ENCODE measurements around the gene VSIG4.
A peak's percentile ranks its signal among the peaks of the same experiment; 100 is the strongest.
"Not testable (repeated sequence)": the region's sequence is repeated elsewhere in the genome, so short reads cannot be mapped to it uniquely, and the experiment has no call there.

VSIG4 gene, protein sequence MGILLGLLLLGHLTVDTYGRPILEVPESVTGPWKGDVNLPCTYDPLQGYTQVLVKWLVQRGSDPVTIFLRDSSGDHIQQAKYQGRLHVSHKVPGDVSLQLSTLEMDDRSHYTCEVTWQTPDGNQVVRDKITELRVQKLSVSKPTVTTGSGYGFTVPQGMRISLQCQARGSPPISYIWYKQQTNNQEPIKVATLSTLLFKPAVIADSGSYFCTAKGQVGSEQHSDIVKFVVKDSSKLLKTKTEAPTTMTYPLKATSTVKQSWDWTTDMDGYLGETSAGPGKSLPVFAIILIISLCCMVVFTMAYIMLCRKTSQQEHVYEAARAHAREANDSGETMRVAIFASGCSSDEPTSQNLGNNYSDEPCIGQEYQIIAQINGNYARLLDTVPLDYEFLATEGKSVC

DNA sequence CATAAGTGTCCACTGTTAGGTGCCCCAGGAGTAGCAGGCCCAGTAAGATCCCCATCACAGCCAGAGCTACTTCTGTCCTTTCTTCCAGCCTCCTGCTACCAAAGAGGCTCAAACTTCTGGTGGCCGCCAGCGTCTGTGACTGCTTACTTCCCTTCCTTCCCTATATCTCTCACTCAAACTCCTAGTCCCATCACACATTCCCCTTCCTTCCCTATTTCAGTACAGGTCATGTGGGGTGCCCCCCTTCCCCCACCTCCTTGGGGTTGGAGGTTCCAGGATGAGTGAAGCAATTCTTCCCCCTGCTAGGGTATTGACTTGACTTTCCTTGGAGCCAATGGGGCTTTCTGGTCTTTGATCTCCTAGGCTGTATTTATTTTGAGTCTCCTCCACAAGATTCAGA is at the start of gene VSIG4:
Gene VSIG4, minus strand, starts transcription at position 137 of the 400 bp plus-strand sequence. Its CDS starts 82 bp downstream, at position 55.
- no peak for DNase-seq

DNA sequence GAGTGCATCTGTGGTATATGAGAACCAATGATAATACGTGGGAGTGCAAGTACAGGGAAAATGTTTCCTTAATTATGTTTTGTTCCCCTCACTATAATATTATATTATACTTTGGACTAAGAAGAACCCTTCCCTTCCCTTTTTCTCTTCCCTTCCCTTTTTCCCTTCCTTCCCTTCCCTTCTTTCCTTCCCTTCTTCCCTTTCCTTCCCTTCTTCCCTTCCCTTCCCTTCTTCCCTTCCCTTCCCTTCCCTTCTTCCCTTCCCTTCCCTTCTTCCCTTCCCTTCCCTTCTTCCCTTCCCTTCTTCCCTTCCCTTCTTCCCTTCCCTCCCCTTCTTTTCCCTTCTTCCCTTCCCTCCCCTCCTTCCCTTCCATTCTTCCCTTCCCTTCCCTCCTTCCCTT is 36.9 kb upstream of the VSIG4 start:
- no peak for DNase-seq

DNA sequence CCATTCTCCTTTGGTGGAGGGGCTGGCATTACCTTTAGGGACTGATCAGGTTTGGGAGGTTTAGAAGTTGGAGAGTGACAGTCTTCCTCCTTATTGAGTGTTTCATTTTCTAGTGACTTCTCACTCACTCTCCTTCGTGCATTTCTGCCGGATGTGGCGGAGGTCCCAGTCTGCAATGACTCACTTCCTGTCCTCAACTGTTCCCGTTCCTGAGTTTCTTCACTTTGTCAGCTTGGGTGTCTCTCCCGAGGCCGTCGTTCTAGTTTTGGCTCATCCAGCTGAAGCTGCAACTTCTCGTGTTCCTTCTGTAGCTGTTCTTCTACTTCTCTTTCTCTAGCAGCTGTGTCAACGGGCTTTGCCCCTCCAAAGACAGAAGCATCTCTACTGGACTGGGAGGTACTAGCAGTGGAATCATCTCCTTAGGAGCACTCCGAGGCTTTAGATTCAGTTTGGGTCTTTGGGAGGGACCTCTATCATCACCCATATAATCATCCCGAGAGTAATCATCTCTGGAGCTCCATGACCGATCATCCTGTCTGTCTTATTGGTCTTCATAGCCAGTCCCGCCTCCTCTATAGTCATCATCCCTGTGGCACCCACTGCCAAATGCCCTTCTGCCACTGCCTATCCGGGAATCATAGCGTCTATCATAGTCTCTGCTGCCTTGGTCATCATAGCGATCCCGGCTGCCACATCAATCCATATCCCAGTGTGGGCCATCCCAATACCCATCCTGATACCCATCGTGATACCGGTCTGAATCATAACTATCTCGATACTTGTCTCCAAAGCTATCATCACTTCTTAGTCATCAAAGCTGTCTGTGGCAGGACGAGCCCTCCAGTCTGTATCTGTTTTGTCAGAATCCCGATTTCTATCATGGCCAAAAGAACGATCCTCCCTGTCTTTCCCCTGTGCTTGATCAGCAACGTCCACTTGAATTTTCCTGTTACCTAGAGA is 35.3 kb upstream of the VSIG4 start:
- DNase-seq = peak; percentile 40

DNA sequence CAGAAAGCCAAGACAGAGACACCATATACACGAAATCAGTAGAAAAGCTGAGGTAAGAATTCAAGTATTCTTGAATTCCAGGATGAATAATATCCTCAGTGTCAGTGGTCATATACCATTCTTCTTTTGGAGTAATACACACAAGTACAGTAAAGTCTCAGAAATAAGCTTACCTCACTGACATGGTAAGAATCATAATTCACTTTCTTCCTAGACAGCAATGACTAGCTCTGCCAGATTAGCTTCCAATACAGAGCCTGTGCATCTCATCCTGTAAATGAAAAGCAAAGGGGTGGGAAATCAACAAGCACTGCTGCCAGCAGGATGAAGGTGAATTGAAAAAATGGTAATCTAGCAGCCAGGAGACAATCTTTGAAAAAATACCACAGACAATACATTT is 31.2 kb upstream of the VSIG4 start:
- DNase-seq = no peak

DNA sequence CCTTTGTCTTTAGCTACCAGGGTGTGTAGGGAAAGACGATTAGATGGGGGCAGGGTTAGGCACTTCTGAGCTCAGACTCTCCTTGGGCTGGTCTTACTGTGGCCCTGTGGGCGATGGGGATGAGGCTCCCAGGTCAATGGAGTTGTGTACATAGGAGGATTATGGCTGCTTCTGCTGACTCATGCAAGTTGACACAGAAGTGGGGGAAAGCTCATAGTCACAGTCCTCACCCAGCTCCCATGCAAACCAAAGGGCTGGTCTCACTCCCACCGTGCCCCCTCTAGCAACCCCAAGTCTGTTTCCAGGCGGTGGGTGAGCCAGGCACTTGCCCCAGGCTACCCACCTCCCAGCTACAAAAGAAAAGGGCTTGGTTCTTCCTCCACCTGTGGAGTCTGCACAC is 24.4 kb upstream of the VSIG4 start:
- DNase-seq = no peak

DNA sequence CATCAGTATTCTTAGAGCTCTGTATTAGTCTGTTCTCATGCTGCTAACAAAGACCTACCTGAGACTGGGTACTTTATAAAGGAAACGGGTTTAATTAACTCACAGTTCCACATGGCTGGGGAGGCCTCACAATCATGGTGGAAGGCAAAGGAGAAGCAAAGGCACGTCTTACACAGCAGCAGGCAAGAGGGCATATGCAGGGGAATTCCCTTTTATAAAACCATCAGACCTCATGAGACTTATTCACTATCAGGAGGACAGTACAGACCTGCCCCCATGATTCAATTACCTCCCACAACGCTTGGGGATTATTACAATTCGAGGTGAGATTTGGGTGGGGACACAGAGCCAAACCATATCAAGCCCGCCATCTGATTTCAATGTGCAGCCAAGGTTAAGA is 17.1 kb upstream of the VSIG4 start:
- DNase-seq = not testable (repeated sequence)

DNA sequence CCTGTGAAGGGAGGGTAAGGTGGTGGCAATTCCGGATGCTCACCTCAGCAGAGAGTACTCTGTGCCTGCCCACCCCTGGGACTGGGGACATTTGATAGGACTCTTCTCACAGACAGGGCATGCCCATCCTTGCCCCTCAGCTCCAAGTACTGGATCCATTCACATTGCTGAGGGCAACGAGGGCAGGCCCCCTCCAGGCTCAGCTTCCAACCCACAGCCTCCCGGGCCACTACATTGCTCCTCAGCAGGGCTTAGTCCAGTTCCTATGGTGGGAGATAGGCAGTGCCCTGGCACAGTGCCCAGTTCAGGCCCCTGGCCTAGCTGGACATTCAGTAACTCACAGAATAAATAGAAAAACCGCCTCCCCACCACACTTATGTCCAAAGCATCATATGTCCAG is 15.1 kb upstream of the VSIG4 start:
- no peak for DNase-seq

DNA sequence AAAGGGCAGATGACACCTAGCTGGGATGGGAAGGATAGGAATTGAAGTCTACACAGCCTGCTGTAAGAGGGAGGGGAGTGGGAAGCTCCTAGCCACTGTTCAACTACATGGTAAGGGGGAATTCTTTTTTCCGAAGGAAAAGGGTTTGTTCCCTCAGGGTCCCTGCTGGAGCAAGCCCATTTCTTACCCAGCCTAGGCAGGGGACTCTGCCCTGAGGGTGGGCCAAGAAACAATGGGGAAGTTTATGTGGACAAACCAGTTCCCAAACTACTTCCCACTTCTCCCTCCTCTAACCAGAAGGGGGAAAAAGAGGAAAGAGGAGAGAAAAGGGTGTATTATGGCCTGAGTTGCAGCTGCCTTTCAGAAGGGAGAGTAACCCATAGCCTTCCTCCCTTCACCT is 13.5 kb upstream of the VSIG4 start:
- no peak for DNase-seq

DNA sequence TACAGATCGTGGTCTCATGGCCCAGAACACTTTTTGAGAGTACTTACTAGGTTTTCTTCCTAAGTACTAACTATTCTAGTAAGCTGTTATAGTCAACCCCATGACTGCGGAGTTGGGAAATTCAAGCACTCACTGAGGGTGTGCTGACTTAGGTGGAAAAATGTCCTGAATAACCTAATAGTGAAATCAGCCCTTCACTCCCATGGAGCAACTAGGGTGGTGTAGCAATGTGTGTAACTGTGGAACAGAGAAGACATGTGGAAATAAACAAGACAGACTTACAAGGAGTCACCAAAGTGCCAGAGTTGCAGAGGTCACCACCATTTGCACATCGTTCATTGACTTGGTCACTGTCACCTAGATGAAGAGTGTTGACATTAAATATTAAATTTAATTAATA is 12.1 kb upstream of the VSIG4 start:
- DNase-seq = no peak

DNA sequence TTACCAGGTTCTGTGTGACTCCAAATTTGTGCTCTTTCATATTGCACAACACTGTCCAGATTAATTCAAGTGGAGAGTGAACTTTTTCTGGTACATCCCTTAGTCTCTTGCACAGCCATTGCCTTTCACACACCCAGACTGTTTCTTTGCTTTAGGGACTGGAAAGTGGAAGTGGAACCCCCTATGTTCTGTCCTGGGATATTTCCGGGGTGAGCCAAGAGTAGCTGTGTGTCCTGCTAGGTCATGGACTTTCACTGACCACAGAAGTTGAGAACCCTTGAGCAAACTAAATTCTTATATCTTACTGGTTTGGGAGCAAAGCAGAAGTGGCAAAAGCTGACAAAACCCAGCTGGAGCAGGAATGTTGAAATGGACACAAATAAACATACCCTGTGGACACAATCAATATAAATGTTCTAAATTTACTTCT is 10.3 kb upstream of the VSIG4 start:
- peak; percentile 3 for DNase-seq

DNA sequence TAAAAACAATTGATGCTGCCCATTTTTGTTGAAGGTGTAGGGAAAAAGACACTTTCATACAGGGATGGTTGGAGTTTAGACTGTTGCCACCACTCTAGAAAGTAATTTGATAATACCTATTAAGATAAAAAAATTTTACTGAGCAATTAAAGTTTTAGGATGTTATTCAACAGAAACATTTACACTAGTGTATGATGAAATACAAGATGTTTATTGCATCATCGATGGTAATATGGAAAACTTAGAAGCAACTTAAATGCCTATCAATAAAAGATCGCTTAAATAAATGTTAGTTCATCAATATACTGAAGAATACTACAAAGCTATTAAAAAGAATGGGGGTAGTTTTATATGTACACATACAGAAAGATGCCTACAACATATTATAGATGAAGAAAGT is 9.2 kb upstream of the VSIG4 start:
- no peak for DNase-seq

DNA sequence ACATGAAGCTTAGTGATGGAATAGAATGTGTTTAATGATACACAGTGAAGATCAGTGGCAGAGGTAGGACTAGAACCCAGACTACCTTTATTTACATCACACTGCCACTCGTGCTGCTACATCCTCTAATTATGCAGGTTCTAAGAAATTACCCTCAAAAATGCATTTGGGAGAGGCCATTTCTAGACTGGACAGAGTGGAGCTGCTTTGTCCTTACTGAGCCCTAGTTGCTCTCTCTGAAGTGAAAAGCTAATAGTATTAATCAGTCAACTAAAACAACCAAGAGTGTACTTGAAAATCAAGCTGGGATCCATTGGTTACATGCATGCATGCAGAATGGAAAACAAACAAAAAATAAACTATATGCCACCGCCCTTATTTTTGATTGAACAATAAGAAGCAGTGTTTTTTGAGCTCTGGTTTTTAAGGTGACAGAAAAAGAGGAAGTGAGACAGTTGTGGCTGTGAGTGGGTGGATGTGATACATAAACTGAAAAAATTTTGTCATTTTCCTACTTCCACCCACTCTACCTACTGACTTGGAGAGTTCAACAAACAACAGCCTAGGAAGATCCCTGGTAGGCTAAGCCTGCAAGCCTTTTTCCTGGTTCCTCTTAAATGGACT is 6.8 kb upstream of the VSIG4 start:
- DNase-seq = peak; percentile 35

DNA sequence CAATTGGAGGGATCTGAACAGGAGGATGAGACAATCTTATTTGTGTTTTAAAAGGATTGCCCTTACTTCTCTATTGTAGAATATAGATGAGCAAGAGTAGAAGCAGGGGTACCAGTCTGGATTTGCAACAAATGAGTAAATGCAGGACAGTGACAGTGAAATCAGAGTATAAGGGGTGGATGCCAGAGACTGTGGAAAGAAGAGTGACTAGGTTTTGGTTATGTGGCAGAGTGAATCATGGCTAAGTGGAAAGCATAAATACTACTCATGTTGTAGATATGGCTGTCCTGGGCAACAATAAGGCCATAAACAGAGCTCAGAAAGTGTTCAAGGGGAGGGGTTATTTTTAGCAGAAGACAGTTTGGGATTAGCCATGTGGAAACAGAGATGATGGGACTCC is 6.0 kb upstream of the VSIG4 start:
- no peak for DNase-seq

DNA sequence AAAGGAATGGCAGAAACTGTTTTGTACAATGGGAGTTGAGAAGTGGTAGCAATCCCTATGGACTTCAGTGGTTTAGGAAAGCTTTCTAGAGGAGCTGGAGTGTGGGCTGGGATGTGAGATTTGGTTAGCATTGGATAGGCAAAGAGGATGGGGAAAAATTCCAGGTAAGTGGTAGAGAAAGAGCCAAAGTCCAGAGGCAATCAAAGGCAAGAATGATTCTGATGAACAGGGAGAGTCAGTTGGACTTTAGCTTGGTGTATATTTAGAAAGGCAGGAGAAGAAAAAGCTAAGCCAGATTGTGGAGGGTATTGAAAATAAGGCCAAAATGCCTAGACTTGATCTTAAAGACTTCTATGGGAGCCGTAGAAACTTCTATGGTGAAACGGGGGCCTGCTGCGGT is 3.7 kb upstream of the VSIG4 start:
- no peak for DNase-seq

DNA sequence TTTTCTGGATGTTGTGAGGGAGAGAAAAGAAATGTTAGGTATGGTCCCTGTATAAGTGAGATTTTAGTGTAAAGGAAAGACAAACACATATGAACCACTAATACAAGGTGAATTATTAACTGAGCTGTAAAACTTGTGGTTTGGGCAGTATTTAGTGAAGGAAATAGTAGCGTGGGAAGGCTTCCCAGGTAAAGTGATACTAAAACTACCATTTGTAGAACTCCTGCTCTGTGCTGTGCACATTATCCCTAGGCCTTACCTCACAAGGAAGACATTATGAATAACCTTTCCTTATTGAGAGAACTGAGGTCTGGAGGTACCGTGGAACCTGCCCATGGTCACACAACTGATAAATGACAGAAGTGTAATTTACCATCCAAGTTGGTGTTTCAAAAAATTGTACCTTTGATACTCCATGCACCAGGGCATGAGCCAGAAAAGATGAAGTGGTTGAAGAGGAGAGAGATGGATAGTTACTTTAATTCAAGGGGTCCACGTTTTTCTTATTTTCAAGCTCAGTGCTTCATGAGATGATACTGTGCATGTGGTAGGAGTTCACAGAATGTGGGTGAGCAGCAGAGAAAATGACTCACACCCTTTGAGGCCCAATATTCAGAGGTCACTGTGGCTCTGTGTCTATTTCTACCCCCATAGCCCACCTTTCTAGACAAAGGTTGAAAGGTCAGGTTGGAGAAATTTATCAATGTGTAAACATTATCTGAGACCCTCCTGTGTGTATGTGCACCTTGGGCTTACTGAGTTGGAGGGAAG is 2.6 kb upstream of the VSIG4 start:
- DNase-seq = no peak

DNA sequence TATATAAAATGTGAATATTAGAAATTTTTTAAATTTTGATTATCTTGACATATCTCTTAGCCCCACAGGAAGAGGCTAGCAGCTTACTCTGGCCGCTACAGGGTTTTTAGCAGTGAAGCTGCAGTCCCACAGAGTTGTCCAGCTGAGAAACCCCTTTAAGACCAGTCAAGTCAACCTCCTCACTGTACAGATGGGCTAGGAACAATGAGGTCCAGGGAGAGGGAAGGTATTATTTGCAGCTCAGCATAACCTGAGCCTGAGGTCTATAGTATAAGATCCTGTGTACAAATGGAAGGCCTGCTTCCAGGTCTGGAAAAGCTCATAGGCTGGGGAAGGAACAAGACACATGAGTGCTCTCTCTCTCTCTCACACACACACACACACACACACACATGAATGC is 1.8 kb downstream of the VSIG4 start:
- DNase-seq = no peak

DNA sequence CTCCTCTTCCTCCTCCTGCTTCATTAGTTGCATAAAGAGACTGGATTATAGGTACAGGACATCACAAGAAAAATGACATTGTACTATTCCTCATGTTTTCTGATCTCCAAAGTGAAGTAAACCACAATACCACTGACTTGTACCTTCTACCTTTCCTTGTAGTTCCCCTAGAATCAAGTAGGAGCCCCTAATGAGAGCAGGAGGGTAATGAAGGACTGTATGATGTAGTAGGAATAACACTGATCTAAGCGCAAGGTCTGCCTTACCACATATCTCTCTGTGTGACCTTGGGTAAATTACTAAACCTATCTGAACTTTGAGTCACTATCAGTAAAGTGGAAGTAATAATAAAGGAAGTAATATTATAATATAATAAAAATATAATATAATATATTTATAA is 3.6 kb downstream of the VSIG4 start:
- no peak for DNase-seq

DNA sequence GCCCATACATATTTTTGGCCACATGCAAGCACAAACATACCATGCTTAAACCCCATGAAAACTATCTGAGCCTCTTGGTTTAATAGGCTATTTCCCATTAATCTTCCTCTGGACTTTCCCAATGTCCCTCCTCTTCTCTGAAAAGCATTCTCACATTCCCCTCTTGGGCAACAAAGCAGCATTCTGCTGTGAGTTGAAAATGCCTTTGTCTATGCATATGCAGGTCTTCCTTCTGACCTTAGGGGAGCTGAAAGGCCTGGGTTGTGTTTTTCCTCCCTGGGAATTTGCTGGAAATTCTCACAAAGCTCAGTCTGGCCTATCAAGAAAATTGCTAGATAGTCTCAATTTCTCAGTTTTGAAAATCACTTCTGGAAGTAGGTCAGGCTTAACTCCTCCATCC is 4.2 kb downstream of the VSIG4 start:
- DNase-seq = no peak

DNA sequence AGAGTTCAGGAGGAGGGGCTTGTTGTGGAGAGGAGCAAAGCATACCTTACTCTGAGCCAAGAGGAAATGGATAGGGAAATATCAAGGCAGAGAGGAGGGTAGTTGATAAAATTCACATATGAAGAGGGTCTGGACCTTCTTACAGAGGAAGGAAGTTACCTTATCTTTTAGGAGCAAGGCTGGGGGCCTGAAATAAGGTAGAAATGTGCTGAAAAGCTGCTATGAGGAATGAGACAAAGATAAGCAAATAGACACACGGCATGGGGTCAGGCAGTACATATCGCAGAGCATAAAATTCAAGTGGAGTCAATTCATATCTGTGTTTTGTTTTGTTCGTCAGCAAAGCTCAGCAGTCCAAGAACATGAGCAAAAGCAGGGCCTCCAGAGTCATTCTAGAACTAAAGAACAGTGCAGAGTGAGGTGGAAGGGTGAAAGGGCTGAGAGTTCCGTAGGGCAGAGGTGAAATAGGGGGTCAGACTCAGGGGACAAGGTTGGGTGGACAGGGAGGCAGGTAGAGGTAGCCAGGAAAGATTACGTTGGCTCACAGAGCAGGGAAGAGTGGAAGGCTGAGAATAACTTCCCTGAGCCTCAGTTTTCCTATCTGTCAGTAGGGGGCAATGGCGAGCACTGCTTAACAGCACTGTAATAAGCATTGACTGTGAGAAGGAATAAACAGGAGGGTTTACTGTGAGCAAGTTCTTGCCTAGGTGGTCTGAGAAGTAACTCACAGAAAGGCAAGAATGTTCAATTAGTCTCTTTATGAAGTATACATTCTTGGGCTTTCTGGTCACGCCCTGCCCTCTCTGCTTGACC is 9.2 kb downstream of the VSIG4 start:
- peak; percentile 41 for DNase-seq

DNA sequence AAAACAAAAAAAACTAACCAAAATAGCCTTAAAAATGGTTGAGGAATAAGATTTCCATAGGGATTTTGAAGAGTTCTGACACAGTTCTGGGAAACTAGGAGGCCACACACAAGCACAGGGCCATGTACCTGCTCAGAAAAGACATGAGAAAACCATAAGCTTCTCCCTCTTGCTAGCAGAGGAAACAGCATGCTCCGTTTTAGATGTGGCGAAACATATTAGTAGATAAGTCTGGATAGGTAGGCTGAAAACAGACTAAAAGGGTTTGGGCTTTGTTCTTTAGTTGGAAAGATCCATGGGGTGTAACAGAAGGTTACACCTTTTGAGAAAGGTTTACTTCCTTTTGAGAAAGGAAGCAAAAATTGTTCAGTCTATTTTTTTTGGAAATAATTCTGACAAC is 10.9 kb downstream of the VSIG4 start:
- DNase-seq = no peak

DNA sequence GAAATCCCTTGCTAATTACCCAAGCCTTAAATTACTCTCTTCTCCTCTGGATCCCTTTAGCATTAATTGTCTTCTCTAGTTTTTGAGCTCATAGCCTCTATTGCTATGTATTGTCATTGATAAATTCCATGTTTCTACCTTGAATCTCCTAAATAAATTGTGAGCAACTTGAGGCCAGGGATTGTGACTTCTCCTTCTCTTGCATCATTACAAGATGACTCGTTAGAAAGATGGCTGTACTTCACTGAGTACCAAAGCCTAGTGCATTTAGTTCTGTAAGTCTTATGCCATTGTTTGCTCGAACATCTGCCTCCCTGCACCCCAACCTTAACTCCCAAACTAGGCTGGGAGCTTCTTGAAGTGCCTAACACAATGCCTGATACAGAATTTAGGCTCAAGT is 15.3 kb downstream of the VSIG4 start:
- DNase-seq = no peak

DNA sequence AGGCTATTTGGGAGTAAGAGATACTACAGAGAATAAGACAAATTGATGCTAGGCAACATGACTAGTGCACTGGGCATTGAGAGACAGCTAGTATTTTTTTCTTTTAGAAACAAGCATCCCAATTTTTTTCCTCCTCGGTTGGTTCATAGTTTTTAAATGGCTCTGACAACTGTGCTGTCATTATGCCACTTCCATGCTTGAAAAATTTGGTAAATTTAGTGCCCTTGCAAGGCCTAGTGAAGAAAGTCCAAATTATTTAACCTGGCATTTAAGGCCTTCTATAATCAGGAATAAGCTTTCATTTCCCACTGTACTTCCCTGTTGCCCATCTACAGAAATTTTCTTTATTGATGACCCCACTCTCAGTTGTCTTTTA is 15.8 kb downstream of the VSIG4 start:
- no peak for DNase-seq
